ENCODE measurements around the gene OR2T8.

The OR2T8 gene

GRCh38 chr1:247961791-247962190 lies 41.7 kb downstream of the OR2T8 start:
- in situ Hi-C loops (cut with MboI; ENCODE audit: low sequenced_read_pairs): no loop called here

GRCh38 chr1:247962911-247963588 lies 43.0 kb downstream of the OR2T8 start:
- in situ Hi-C loops (cut with MboI; ENCODE audit: low sequenced_read_pairs): no loop called here

- in situ Hi-C loops (cut with MboI; ENCODE audit: low sequenced_read_pairs): no loop called here
Measured at GRCh38 chr1:247964933-247965332, 44.9 kb downstream of the OR2T8 start, which contains the start of gene OR2AK2. TSS of gene OR2AK2 (plus strand) at chr1:247965233. CDS start at chr1:247965377, 144 bp downstream.

GRCh38 chr1:247966532-247967204 lies 46.6 kb downstream of the OR2T8 start:
- in situ Hi-C loops (cut with MboI; ENCODE audit: low sequenced_read_pairs): no loop called here
